ENCODE results near the gene CGA. TPM values are rescaled to one million over a fixed set of nuclear protein-coding genes. Genes with fewer than 3 reads are reported as not detected.
"Not testable (repeated sequence)": the region's sequence is repeated elsewhere in the genome, so short reads cannot be mapped to it uniquely, and the experiment has no call there.

The CGA gene
- total RNA-seq: not detected in 2 replicates

- no peak for DNase-seq (ENCODE audit: low read depth)
- Histone ChIP-seq H3K4me3 (ENCODE audit: low read depth, low read length) (no peak within 1 kb of the TSS), H3K36me3 (ENCODE audit: control insufficient read depth, insufficient read depth, low read length) (no peaks in the 10 kb centered on the region), H3K27me3 (ENCODE audit: control insufficient read depth, insufficient read depth, low read length) (no peaks in the 10 kb centered on the region)
- TF ChIP-seq CTCF (IDR thresholded peaks at IDR 0.05; ENCODE audit: insufficient read depth, low read length, poor library complexity, severe bottlenecking): no peak
Measured at GRCh38 chr6:87095087-87095509, at the start of gene CGA. Gene CGA, minus strand, starts transcription at chr6:87095106. Its CDS starts 6,906 bp downstream, at chr6:87088200.

GRCh38 chr6:87139927-87140326 is 45.0 kb upstream of the CGA start:
- DNase-seq (ENCODE audit: low read depth); H3K4me3 ChIP-seq (ENCODE audit: low read depth, low read length); H3K36me3 ChIP-seq (ENCODE audit: control insufficient read depth, insufficient read depth, low read length); H3K27me3 ChIP-seq (ENCODE audit: control insufficient read depth, insufficient read depth, low read length): not testable (repeated sequence)

- Histone ChIP-seq H3K27me3 (ENCODE audit: control insufficient read depth, insufficient read depth, low read length) (no peaks in the 10 kb centered on the region), H3K4me3 (ENCODE audit: low read depth, low read length) (no peak overlapping the region), H3K36me3 (ENCODE audit: control insufficient read depth, insufficient read depth, low read length) (no peaks in the 10 kb centered on the region)
- TF ChIP-seq CTCF (IDR thresholded peaks at IDR 0.05; ENCODE audit: insufficient read depth, low read length, poor library complexity, severe bottlenecking): peak; percentile 56
- no peak for DNase-seq (ENCODE audit: low read depth)
Measured at GRCh38 chr6:87139236-87139635, 44.3 kb upstream of the CGA start.

GRCh38 chr6:87136963-87137362 is 42.1 kb upstream of the CGA start:
- Histone ChIP-seq H3K27me3 (ENCODE audit: control insufficient read depth, insufficient read depth, low read length) (no peaks in the 10 kb centered on the region), H3K36me3 (ENCODE audit: control insufficient read depth, insufficient read depth, low read length) (no peaks in the 10 kb centered on the region), H3K4me3 (ENCODE audit: low read depth, low read length) (no peak overlapping the region)
- no peak for DNase-seq (ENCODE audit: low read depth)
- no peak for TF ChIP-seq CTCF (IDR thresholded peaks at IDR 0.05; ENCODE audit: insufficient read depth, low read length, poor library complexity, severe bottlenecking)

GRCh38 chr6:87127737-87128136 is 32.8 kb upstream of the CGA start:
- Histone ChIP-seq H3K36me3 (ENCODE audit: control insufficient read depth, insufficient read depth, low read length) (no peaks in the 10 kb centered on the region), H3K27me3 (ENCODE audit: control insufficient read depth, insufficient read depth, low read length) (no peaks in the 10 kb centered on the region), H3K4me3 (ENCODE audit: low read depth, low read length) (no peak overlapping the region)
- TF ChIP-seq CTCF (IDR thresholded peaks at IDR 0.05; ENCODE audit: insufficient read depth, low read length, poor library complexity, severe bottlenecking): no peak
- no peak for DNase-seq (ENCODE audit: low read depth)

- Histone ChIP-seq H3K27me3 (ENCODE audit: control insufficient read depth, insufficient read depth, low read length) (no peaks in the 10 kb centered on the region), H3K36me3 (ENCODE audit: control insufficient read depth, insufficient read depth, low read length) (no peaks in the 10 kb centered on the region), H3K4me3 (ENCODE audit: low read depth, low read length) (no peak overlapping the region)
- no peak for TF ChIP-seq CTCF (IDR thresholded peaks at IDR 0.05; ENCODE audit: insufficient read depth, low read length, poor library complexity, severe bottlenecking)
- DNase-seq (ENCODE audit: low read depth): no peak
Measured at GRCh38 chr6:87126501-87126900, 31.6 kb upstream of the CGA start.

Data from kidney epithelial cell (primary cell).